Activated CD8-positive, alpha-beta memory T cell treated with anti-CD3 and anti-CD28 coated beads, Interleukin-2, amount 50 U/mL, for 48 hours (primary cell): ENCODE data around the gene POLD3.

Experiments used
- DNase-seq: peaks from one replicate; pipeline ENCODE4 v3.0.0-alpha.2; 2020

POLD3 gene

GRCh38 chr11:74676596-74676995 is 84.2 kb downstream of the POLD3 start:
- DNase-seq, result peak; percentile 34

DNA sequence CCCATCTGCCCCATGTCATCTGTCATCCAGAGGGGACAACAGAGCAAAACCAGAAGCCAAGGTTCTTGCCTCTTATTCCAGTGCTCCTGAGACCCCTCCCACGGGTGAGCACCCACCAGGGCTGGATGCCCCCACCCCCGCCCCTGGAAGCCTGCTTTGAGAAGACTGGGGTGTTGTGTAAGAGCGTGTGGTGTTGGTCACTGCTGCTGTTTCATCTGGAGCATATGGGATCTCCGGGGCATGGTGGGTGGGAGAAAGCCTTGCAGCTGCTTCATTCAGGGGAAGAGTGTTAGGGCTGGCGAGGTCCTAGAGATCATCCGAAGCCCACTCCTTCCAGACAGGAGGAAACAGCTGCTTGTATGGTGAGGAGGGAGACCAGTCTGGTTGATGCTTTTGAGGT is 84.7 kb downstream of the POLD3 start:
- no peak for DNase-seq

DNA sequence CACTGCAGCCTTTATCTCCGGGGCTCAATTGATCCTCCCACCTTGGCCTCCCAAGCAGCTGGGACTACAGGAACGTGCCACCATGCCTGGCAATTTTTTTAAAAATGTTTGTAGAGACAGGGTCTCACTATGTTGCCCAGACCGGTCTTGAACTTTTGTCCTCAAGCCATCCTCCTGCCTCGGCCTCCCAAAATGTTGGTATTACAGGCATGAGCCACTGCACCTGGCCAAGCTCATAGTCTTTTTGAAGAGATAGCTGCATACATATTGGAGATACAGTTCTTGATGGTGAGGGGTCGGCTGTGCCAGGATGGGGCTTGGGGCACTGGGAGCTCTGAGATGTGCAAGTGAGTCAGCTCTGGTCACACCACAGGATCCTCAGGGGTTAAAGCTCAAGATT is 85.7 kb downstream of the POLD3 start:
- DNase-seq, result peak; percentile 0

DNA sequence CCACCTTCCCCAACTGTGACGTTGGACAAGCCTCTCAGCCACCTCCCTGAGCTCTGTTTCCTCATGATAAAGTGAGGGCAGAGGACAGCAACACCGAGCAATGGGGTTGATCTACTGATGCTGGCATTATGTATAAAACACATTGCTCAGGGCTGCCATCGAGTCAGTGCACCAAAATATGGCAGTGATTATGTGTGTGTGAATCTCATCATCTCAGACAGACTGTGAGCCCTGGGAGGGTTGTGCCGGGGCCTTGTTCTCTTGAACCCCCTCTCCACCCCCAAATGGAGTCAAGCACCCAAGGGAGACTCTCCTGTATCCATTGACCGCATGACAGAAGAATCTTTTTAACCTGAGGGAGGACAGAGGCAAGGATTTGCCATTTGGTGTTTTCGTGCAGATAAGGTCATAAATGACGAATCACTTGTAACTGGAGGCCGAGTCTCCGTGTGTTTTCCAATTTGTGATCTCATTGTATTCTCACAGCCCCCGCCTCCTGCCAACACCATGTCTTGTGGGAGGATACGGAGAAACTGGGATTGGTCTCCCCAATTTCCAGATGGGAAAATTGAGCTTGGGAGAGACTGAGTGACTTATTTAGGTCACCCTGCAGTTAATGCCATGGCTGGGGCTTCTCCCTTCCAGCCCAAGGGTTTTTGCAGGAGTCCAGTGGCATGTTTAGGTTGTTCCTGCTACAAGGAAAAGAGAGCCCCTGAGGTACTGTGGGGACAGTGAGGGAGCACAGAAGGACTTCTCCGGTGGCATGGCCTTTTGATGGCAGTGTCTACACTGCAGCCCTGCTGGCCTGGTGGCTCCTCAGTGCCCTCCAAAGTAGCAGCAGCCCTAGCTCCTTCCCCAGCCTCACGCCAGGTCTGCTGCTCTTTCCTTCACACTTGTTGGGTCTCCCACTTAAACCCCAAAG is 86.5 kb downstream of the POLD3 start:
- DNase-seq, result peak; percentile 28

DNA sequence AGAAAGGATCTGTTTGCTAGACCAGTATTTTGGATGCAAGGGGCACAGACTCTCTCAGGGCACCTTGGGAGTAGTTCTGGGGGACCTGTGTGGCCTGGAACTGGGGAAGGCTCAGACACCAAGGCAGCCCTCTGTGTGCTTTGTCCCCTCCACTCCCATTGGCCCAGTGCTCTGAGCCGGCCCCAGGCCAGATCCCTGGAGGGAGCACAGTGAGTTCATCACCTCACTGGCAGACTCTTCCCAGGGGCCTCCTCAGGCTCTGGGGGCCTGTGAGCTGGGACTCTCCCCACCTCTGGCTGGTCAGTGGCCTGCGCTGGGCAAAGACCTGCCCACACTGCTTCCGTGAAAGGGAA is 87.1 kb downstream of the POLD3 start:
- DNase-seq, result peak; percentile 44

DNA sequence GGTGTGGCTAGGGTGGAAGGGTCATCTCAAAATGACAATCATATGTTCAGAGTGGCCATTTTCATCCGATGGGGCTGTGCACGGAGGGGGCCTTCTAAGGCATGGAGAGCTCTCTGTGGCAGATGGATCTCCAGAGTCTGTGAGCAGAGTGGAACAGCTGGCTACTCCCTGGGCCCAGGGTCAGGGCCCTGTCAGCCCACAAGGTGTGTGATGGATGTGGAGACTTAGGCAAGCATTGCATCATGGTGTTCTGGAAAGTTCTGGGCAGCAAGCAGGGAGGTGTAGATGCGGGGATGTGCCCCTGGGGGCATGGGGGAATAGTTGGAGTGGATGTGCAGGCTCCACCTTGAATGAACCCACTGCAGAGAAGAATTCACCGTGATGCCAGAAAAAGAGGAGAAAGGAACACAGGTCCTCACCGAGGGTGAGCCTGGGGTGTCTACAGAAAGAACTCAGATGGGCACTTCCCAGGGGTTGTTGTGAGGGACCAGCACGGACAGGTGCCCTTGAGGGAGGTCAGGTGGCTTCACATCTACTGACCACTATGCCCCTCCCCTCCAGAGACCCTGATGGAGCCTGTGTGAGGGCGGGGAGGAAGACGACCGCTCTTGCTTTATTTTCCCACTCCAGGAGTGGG is 87.8 kb downstream of the POLD3 start:
- DNase-seq, result peak; percentile 37

DNA sequence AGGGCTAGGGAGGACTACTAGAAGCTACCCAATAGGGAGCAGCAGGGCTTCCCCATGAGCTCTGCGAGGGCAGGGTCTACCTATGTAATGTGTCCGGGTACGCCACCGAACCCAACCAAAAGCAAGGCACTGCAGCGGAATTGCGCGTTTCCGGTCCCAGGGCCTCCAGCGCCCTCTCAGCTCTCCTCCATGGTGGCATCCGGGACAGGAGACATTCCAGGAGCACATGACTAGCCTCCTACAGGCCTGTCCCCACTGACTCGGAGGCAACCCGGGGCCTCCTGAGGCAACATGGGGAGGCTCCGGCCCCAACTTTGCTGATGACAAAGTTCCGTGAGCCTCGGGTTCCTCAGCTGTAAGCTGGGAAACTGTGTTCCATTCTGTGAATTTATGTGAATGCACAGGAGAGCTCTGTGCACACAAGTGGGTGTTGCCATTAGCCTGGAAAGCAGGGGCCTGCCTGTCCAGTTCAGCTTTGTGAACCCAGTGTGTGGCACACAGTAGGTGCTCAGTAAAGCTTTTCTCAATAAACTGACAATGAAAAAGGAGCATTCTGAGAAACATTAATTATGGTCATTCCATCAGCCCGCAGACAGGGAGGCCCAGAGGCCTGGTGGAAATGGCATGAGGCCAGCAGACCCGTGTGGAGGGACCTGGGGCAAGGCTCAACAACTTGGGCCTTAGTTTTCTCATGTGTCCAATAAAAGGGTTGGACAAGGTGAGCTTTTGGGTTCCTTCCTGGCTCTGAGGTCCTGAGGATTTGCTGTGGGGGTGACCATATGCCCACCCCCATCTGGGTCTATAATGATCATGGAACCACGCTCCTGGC is 88.5 kb downstream of the POLD3 start:
- peak; percentile 35 for DNase-seq

DNA sequence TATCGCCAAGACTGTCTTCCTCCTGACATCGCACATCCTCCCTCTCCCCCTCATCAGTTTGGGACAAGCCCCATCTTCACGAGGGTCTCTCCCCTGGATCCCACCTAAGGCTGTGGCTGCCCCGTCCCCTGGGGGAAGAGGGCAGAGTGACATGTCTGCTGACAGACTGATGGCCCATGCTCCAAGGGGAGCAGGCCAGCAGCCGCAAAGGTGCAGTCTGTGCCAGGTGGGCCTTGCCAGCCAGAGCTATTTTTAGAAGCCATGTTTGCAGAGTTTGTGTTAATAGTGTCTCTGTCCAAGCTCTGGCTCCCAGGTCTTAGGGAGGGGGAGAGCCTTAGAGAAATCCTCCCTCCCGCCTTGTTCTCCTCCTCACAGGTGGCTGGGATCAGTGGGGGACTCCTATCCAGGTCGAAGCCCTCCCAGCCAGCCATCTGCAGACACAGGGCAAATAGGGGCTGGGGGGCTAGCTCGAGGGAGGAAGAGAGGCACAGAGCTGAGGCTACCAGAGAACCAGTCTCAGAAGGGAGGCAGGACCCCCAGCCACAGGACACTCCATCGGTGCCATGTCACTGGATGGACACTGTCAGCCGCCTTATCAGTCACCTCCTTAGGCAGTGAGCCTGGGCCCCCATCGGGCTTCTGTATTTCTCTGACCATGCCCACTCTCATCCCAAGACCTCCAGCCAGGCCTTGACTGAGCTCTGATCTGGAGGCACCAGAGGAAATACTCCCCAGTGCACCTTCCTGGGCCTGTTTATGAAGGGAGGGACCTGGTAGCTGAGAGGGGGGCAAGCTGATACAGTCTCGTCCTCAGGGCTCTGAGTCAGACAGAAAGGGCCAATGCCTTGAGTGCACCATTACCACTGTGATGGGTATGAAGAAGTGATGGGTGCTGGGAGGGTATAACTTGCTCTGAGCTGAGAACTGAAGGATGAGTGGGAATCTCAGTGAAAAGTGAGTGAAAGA is 89.6 kb downstream of the POLD3 start:
- DNase-seq, result no peak

DNA sequence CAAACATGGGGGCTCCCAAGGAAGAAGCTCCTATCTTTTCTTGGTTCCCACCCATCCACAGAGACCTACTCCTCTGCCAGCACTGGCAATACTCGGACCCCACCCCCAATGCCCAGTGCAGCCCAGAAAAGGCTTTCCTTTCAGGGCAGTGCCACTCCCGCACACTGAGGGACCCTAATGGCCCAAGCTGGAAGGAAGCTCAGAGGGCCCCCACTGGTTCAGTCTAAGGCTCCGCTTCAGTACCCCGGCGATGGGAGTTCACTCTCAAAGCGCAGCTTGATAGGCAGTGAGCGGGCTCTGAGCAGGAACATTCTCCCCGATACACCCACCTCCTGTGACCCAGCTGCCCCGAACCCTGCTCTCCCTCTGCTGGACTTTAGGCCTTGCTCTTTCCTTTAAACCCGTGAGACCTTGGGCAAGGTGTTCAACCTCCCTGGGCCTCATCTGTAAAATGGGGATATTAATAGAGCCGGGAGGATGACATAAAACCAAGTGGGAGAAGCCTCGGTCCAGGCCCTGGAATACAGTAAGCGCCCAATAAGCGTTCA is 90.4 kb downstream of the POLD3 start:
- DNase-seq, result no peak

DNA sequence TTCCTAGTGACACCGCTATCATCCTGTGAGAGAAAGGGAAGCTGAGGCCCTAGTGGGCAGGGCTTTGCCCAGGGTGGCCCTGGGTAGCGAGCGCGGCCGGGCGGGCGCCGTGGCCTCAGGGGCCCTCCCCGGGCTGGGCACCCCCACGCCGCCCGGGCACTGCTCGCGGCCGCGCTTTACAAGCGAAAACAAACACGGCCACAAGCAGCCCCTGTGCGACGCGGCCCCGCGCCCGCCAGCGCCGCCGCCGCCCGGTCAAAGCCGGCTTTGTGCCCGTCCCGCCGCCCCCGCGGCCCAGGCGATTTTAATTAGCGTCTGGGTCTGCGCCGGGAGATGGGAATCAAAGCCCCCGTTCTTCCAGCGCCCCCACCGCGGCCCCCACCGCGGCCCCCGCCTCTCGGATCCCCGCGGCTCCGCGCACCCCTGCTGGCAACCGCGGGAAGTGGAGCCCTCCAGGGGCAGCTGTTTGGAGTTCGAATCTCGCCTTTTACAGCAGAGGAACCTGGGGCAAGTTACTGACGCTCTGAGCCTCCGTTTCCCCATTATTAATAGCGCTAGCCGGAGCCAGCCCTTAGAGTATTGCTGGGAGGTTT is 91.0 kb downstream of the POLD3 start:
- no peak for DNase-seq

- no peak for DNase-seq
Observed at GRCh38 chr11:74683941-74684481, 91.6 kb downstream of the POLD3 start.

- DNase-seq, result no peak
Observed at GRCh38 chr11:74684661-74685060, 92.3 kb downstream of the POLD3 start.

DNA sequence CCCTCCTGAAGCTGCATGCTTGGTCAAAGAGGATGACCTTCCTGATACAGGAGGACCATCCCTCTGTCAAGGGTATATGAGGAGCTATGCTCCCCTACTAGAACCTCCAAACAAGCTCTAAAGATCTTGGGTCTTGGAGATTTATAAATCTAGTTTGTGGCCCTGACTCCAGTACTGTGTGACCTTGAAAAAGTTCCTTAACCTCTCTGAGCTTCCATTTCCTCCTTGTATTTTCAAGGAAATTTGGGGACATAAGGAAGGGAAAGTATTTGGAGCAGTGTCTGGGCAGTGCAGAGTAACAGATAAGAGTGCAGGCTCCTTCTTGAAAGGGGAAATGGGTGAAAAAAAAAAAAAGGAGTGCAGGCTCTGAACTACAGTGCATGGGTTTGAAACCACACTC is 93.0 kb downstream of the POLD3 start:
- no peak for DNase-seq

- no peak for DNase-seq
Observed at GRCh38 chr11:74685905-74686304, 93.5 kb downstream of the POLD3 start.

DNA sequence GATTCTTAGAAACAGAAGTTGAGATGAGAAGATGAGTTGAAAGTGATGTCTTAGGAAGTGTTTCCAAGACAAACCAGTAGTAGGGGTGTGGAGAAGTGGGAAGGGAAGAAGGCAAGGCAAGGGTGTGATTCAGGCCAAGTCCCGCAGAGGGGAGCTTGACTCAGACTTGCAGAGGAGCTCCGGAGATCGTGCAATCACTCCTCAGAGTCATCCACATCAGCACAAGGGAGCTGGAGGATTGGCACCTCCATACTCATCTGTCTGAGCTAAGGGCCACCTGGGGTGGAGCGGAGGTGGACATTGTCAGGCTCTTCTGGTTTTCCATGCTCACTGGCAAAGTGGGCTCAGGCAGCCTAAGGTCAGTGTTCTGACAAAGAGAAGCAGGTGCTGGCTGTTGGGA is 94.4 kb downstream of the POLD3 start:
- no peak for DNase-seq

GRCh38 chr11:74687237-74688023 is 95.0 kb downstream of the POLD3 start:
- no peak for DNase-seq

- no peak for DNase-seq
Observed at GRCh38 chr11:74689666-74690065, 97.3 kb downstream of the POLD3 start.

GRCh38 chr11:74691755-74692154 is 99.4 kb downstream of the POLD3 start:
- DNase-seq, result no peak
